ENCODE data around the gene CSMD2.

CSMD2 gene

DNA sequence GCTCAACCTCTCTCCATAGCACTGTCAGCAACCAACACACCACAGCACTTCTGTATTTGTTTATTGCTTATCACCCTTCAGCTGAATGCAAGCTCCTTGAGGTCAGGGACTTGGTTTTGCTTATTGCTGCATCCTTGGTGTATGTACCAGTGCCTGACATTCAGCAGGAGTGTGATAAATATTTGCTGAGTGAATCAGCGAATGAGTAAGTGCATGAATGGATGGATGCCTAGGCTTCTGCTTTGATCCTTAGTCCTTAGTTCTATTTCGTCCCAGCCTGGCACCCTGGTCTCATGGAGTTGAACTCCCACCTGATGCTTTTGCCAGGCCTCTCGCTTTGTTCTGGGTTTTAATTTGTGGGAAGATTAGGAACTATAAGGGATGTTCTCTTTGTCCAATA, 604.4 kb downstream of the CSMD2 start:
- no peak overlapping the region for H3K4me3 ChIP-seq (ENCODE audit: low read depth, low read length)
- TF ChIP-seq, protein P1, sequence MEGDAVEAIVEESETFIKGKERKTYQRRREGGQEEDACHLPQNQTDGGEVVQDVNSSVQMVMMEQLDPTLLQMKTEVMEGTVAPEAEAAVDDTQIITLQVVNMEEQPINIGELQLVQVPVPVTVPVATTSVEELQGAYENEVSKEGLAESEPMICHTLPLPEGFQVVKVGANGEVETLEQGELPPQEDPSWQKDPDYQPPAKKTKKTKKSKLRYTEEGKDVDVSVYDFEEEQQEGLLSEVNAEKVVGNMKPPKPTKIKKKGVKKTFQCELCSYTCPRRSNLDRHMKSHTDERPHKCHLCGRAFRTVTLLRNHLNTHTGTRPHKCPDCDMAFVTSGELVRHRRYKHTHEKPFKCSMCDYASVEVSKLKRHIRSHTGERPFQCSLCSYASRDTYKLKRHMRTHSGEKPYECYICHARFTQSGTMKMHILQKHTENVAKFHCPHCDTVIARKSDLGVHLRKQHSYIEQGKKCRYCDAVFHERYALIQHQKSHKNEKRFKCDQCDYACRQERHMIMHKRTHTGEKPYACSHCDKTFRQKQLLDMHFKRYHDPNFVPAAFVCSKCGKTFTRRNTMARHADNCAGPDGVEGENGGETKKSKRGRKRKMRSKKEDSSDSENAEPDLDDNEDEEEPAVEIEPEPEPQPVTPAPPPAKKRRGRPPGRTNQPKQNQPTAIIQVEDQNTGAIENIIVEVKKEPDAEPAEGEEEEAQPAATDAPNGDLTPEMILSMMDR (IDR thresholded peaks at IDR 0.05; ENCODE audit: borderline replicate concordance, insufficient read depth, low read depth, low read length), result no peak

DNA sequence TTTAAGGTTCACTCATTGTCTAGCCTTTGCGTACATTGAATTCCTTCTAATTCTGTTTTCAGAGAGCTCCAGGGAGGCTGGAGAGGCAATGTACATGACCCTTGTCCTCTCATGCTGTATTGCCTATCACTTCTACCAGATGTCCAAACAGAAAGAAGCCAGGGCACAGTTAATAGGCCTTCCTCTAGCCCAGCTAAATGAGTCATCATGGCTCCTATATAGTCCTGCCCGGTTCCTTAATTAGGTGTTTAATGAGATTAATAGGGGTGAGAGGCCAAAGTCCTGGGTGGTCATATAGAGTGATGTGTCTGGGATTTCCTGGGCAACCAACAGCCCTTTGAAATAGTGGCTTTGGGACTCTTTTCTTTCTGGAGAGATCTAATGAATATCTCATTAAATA, 616.3 kb downstream of the CSMD2 start:
- TF ChIP-seq, protein P1 (IDR thresholded peaks at IDR 0.05; ENCODE audit: borderline replicate concordance, insufficient read depth, low read depth, low read length), result no peak
- no peak overlapping the region for H3K4me3 ChIP-seq (ENCODE audit: low read depth, low read length)

DNA sequence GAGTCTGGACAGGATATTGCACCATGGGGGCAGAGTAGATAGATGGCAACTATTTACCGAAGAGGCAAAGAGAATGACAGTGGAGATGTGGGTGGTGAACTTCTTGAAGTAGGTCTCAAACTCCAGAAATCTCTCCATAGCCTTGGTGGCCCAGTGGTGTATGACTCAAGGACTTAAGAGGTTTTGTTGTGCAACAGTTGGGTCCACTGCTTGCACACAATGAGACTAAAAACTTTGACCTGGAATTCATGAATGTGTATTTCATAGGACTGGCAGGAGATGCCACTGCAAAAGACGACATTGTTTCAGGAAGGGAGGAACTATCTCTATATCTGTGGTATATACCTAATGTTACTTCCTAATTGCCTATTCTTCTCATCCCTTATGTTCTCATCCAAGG, 616.7 kb downstream of the CSMD2 start:
- no peak overlapping the region for H3K4me3 ChIP-seq (ENCODE audit: low read depth, low read length)
- TF ChIP-seq, protein P1 (IDR thresholded peaks at IDR 0.05; ENCODE audit: borderline replicate concordance, insufficient read depth, low read depth, low read length), result no peak

DNA sequence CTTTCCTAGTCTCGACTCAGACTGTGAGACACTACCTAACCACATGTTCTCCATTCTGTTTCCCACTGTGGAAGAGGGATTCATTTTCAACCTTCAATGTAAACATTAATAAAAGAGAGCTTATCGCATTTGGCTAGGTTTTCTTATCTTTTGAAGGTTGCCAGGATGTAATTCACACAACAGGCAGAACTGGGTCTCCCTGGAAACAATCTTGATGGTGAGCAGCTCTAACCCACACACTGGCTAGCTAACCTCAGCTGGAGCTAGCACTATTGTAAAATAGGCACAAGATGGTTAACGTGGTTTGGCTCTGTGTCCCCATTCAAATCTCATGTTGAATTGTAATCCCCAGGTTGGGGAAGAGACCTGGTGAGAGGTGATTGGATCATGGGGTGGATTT, 617.5 kb downstream of the CSMD2 start:
- TF ChIP-seq, protein P1 (IDR thresholded peaks at IDR 0.05; ENCODE audit: borderline replicate concordance, insufficient read depth, low read depth, low read length), result no peak
- H3K4me3 ChIP-seq (ENCODE audit: low read depth, low read length), result no peak overlapping the region

DNA sequence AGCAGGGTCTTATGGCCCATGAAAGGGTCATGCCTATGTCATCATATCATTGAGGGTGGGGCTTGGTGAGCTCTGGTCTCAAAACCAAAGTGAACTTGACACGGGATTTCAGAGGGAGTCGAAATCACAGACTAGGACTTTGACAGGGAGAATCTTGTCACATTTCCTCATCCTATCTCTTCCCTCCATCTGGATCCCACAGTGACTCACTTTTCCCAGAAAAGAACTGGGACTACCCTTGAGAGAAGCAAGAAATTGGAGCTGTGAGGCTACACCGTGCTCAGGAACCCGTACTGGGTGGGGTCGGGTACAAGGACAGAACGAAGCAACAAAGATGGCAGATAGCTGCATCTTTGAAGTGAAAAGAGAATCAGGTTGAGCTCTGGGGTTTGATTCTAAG, 623.1 kb downstream of the CSMD2 start:
- H3K4me3 ChIP-seq (ENCODE audit: low read depth, low read length), result no peak overlapping the region
- TF ChIP-seq, protein P1 (IDR thresholded peaks at IDR 0.05; ENCODE audit: borderline replicate concordance, insufficient read depth, low read depth, low read length), result no peak

DNA sequence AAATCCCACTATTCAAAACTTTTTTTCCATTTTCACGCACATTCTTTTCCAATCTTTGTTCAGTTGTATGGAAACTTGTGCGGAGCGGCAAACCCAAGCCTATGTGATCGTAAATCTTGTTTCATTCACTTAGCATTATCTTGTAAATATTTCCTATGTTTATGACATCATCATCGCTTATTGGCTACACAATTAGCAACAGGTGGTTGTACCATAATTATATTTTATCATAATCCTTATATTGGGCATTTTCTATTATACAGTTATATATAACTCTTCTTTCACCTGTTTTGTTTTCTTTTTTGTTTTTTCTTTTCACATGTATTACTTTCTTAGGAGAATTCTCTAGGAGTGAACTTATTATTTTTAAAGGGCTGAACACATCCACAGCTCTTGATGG, 627.1 kb downstream of the CSMD2 start:
- H3K4me3 ChIP-seq (ENCODE audit: low read depth, low read length), result no peak overlapping the region
- TF ChIP-seq, protein P1 (IDR thresholded peaks at IDR 0.05; ENCODE audit: borderline replicate concordance, insufficient read depth, low read depth, low read length), result no peak

DNA sequence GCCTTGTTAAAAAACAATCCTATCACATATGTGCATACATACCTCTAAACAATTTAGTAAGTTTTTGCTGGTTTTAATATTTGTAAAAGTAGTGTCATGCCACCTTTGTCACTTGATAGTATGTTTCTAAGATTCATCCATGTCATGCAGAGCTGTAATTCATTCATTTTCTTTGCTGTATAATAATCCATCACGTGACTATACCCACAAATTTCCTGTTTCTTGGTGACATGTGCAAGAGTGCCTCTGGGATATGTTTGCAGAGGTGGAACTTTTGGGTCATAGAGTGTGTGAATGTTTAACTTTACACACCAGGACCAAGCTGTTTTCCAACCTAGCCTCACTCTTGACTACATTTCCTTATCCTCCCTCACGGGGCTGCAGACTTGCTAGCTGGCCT, 629.7 kb downstream of the CSMD2 start:
- TF ChIP-seq, protein P1 (IDR thresholded peaks at IDR 0.05; ENCODE audit: borderline replicate concordance, insufficient read depth, low read depth, low read length), result no peak

More for the DNA sequence above, 629.7 kb downstream of the CSMD2 start:
- no peak overlapping the region for H3K4me3 ChIP-seq (ENCODE audit: low read depth, low read length)

All from GM12875 (cell line).